ENCODE measurements around the gene TBATA. TPM values are rescaled to one million over a fixed set of nuclear protein-coding genes. Genes with fewer than 3 reads are reported as not detected.

Gene TBATA
- total RNA-seq, 1 donor from 2014 or later = not detected

GRCh38 chr10:70799124-70799523 lies 13.9 kb upstream of the TBATA start:
- Histone ChIP-seq H3K4me3 (ENCODE audit: low read depth, low read length) (no peak overlapping the region), H3K36me3 (ENCODE audit: control insufficient read depth, insufficient read depth, low read length) (no peaks in the 10 kb centered on the region), H3K27me3 (ENCODE audit: control insufficient read depth, insufficient read depth, low read length) (no peaks in the 10 kb centered on the region)
- no peak for DNase-seq (ENCODE audit: low read depth)
- TF ChIP-seq CTCF (IDR thresholded peaks at IDR 0.05; ENCODE audit: insufficient read depth, low read length, poor library complexity, severe bottlenecking) = no peak

GRCh38 chr10:70797840-70798239 lies 12.7 kb upstream of the TBATA start:
- Histone ChIP-seq H3K27me3 (ENCODE audit: control insufficient read depth, insufficient read depth, low read length) (no peaks in the 10 kb centered on the region), H3K4me3 (ENCODE audit: low read depth, low read length) (no peak overlapping the region), H3K36me3 (ENCODE audit: control insufficient read depth, insufficient read depth, low read length) (no peaks in the 10 kb centered on the region)
- no peak for TF ChIP-seq CTCF (IDR thresholded peaks at IDR 0.05; ENCODE audit: insufficient read depth, low read length, poor library complexity, severe bottlenecking)
- no peak for DNase-seq (ENCODE audit: low read depth)

GRCh38 chr10:70795613-70796012 lies 10.4 kb upstream of the TBATA start:
- no peak for TF ChIP-seq CTCF (IDR thresholded peaks at IDR 0.05; ENCODE audit: insufficient read depth, low read length, poor library complexity, severe bottlenecking)

GRCh38 chr10:70791386-70792039 lies 6.3 kb upstream of the TBATA start:
- Histone ChIP-seq H3K4me3 (ENCODE audit: low read depth, low read length) (no peak overlapping the region), H3K36me3 (ENCODE audit: control insufficient read depth, insufficient read depth, low read length) (no peaks in the 10 kb centered on the region), H3K27me3 (ENCODE audit: control insufficient read depth, insufficient read depth, low read length) (no peaks in the 10 kb centered on the region)
- TF ChIP-seq CTCF (IDR thresholded peaks at IDR 0.05; ENCODE audit: insufficient read depth, low read length, poor library complexity, severe bottlenecking) = no peak
- no peak for DNase-seq (ENCODE audit: low read depth)

More at GRCh38 chr10:70795613-70796012, 10.4 kb upstream of the TBATA start:
- Histone ChIP-seq H3K36me3 (ENCODE audit: control insufficient read depth, insufficient read depth, low read length) (no peaks in the 10 kb centered on the region), H3K27me3 (ENCODE audit: control insufficient read depth, insufficient read depth, low read length) (no peaks in the 10 kb centered on the region), H3K4me3 (ENCODE audit: low read depth, low read length) (no peak overlapping the region)
- no peak for DNase-seq (ENCODE audit: low read depth)

- no peaks in the 10 kb centered on the region for H3K27me3 ChIP-seq (ENCODE audit: control insufficient read depth, insufficient read depth, low read length)
- DNase-seq (ENCODE audit: low read depth) = no peak
- H3K36me3 ChIP-seq (ENCODE audit: control insufficient read depth, insufficient read depth, low read length) = no peaks in the 10 kb centered on the region
- H3K4me3 ChIP-seq (ENCODE audit: low read depth, low read length) = no peak overlapping the region
- no peak for TF ChIP-seq CTCF (IDR thresholded peaks at IDR 0.05; ENCODE audit: insufficient read depth, low read length, poor library complexity, severe bottlenecking)
Measured at GRCh38 chr10:70786799-70787415, 1.7 kb upstream of the TBATA start.

GRCh38 chr10:70784471-70784870 lies 706 bp downstream of the TBATA start:
- H3K4me3 ChIP-seq (ENCODE audit: low read depth, low read length) = no peak overlapping the region
- no peak for DNase-seq (ENCODE audit: low read depth)

More at GRCh38 chr10:70784471-70784870, 706 bp downstream of the TBATA start:
- Histone ChIP-seq H3K36me3 (ENCODE audit: control insufficient read depth, insufficient read depth, low read length) (no peaks in the 10 kb centered on the region), H3K27me3 (ENCODE audit: control insufficient read depth, insufficient read depth, low read length) (no peaks in the 10 kb centered on the region)
- TF ChIP-seq CTCF (IDR thresholded peaks at IDR 0.05; ENCODE audit: insufficient read depth, low read length, poor library complexity, severe bottlenecking) = no peak

Measured in kidney epithelial cell (primary cell).